Measurements from ENCODE around the gene DOLPP1. TPM values are rescaled to one million over a fixed set of nuclear protein-coding genes. Genes with fewer than 3 reads are reported as not detected.
A peak's percentile ranks its signal among the peaks of the same experiment; 100 is the strongest.

DOLPP1 gene
- total RNA-seq, 1 experiment from 2014 or later, result 13.7 TPM

DNA sequence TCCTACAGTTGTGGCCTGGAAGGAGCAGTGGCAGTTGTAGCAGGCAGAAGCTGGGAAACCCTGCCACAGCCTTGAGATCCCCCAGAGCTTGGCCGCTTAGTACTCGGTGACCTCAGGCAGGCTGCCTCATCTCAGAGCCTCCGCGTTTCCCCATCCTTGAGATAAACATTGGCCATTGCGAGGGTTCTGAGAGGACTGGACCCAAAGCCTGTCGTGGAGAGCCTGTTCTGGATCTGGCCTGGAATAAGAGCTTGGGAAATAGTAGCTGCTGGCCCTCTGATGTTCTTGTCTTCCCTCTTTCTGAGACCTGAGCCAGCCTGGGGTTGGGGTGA is 43.2 kb upstream of the DOLPP1 start:
- intact Hi-C loops (cut with micrococcal nuclease; ENCODE audit: unreplicated experiment), result no loop called here

DNA sequence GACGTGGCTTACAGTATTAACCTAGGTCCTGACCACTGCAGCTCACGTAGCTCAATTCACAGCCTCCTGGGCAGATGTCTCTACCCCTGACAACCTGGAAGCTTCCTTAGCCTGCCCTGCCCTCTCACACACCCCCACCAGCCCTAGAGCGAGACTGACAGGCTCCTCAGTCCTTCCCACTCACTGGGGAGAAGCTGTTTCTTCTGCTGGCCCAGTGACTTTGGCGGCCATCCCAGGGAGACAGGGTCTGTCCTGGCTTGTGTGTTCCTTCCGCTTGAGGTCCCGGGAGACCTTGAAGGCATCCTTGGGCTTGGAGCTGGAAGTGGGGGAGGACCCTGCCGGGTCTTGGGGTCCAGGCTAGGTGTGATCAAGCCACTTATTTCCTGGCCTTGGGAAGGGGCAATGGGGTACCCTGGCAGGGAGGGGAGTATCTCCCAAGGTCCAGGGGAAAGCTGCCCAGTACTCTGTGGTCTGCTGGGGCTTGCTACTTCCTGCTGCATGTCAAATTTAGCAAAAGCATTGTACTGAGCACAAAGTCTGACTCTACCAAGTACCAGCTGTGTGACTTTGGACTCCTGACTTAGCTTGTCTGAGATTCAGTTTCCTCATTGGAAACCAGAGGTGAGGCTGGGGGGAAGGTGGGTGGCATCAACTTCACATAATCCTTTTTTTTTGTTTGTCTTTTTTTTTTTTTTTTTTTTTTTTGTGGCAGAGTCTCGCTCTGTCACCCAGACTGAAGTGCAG is 42.6 kb upstream of the DOLPP1 start:
- TF ChIP-seq, protein P1, sequence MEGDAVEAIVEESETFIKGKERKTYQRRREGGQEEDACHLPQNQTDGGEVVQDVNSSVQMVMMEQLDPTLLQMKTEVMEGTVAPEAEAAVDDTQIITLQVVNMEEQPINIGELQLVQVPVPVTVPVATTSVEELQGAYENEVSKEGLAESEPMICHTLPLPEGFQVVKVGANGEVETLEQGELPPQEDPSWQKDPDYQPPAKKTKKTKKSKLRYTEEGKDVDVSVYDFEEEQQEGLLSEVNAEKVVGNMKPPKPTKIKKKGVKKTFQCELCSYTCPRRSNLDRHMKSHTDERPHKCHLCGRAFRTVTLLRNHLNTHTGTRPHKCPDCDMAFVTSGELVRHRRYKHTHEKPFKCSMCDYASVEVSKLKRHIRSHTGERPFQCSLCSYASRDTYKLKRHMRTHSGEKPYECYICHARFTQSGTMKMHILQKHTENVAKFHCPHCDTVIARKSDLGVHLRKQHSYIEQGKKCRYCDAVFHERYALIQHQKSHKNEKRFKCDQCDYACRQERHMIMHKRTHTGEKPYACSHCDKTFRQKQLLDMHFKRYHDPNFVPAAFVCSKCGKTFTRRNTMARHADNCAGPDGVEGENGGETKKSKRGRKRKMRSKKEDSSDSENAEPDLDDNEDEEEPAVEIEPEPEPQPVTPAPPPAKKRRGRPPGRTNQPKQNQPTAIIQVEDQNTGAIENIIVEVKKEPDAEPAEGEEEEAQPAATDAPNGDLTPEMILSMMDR (IDR thresholded peaks at IDR 0.05), result no peak
- TF ChIP-seq SIN3A (IDR thresholded peaks at IDR 0.05; ENCODE audit: borderline replicate concordance, insufficient read depth, low read depth, low read length) (no peak), TCF7L2 (IDR thresholded peaks at IDR 0.05; ENCODE audit: low read depth, low read length) (no peak), POLR2AphosphoS5 (IDR thresholded peaks at IDR 0.05; ENCODE audit: low read depth, low read length) (no peak)
- TF ChIP-seq, protein P2, sequence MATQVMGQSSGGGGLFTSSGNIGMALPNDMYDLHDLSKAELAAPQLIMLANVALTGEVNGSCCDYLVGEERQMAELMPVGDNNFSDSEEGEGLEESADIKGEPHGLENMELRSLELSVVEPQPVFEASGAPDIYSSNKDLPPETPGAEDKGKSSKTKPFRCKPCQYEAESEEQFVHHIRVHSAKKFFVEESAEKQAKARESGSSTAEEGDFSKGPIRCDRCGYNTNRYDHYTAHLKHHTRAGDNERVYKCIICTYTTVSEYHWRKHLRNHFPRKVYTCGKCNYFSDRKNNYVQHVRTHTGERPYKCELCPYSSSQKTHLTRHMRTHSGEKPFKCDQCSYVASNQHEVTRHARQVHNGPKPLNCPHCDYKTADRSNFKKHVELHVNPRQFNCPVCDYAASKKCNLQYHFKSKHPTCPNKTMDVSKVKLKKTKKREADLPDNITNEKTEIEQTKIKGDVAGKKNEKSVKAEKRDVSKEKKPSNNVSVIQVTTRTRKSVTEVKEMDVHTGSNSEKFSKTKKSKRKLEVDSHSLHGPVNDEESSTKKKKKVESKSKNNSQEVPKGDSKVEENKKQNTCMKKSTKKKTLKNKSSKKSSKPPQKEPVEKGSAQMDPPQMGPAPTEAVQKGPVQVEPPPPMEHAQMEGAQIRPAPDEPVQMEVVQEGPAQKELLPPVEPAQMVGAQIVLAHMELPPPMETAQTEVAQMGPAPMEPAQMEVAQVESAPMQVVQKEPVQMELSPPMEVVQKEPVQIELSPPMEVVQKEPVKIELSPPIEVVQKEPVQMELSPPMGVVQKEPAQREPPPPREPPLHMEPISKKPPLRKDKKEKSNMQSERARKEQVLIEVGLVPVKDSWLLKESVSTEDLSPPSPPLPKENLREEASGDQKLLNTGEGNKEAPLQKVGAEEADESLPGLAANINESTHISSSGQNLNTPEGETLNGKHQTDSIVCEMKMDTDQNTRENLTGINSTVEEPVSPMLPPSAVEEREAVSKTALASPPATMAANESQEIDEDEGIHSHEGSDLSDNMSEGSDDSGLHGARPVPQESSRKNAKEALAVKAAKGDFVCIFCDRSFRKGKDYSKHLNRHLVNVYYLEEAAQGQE (IDR thresholded peaks at IDR 0.05; ENCODE audit: insufficient read depth in 1 of 2, low read depth in 2 of 2, low read length in 1 of 2), result no peak
- Histone ChIP-seq H3K27me3 (ENCODE audit: control insufficient read depth, insufficient read depth, low read length) (no peaks in the 10 kb centered on the region), H3K4me3 (ENCODE audit: low read depth in 2 of 2, low read length in 2 of 2) (peak overlapping the region in 1 of 2 experiments; percentile 63; a peak in 1 of 4 replicates), H3K36me3 (ENCODE audit: control insufficient read depth, insufficient read depth, low read length) (peaks cover 2% of the 10 kb centered on the region; the same call in 1 of the 2 replicates), H3K9me3 (ENCODE audit: control insufficient read depth, insufficient read depth, low read depth, low read length) (no peaks in the 10 kb centered on the region), H3K4me1 (ENCODE audit: control insufficient read depth, insufficient read depth, low read length) (peaks cover 5% of the 10 kb centered on the region), H3K27ac (ENCODE audit: low read length) (no peak overlapping the region)
- DNase-seq (ENCODE audit: low read depth, low spot score) (no peak), ATAC-seq (no peak)
- ChIA-PET CTCF (interaction anchor here (0.7 kb wide), 1 partner anchor 31 kb away, joined by 8 read pairs; no protein-coding TSS in a partner anchor), POLR2A (no interaction called here)
- intact Hi-C loops (cut with micrococcal nuclease; ENCODE audit: unreplicated experiment) (no loop called here), in situ Hi-C loops (cut with HindIII; ENCODE audit: low pct_unique_long_range_greater_than_20kb, low sequenced_read_pairs) (no loop called here)
- no TSS peak for BruUV-seq (replicated peaks)

More for the DNA sequence above, 43.2 kb upstream of the DOLPP1 start:
- Histone ChIP-seq H3K4me1 (ENCODE audit: control insufficient read depth, insufficient read depth, low read length) (peaks cover 5% of the 10 kb centered on the region), H3K36me3 (ENCODE audit: control insufficient read depth, insufficient read depth, low read length) (peaks cover 2% of the 10 kb centered on the region; the same call in 1 of the 2 replicates), H3K4me3 (ENCODE audit: low read depth in 2 of 2, low read length in 2 of 2) (peak overlapping the region; percentile 63 to 89), H3K27me3 (ENCODE audit: control insufficient read depth, insufficient read depth, low read length) (no peaks in the 10 kb centered on the region), H3K27ac (ENCODE audit: low read length) (no peak overlapping the region), H3K9me3 (ENCODE audit: control insufficient read depth, insufficient read depth, low read depth, low read length) (no peaks in the 10 kb centered on the region)
- in situ Hi-C loops (cut with HindIII; ENCODE audit: low pct_unique_long_range_greater_than_20kb, low sequenced_read_pairs), result no loop called here
- DNase-seq (ENCODE audit: low read depth, low spot score) (no peak), ATAC-seq (no peak)
- ChIA-PET CTCF (no interaction called here), POLR2A (no interaction called here)
- BruUV-seq (replicated peaks), result no TSS peak
- TF ChIP-seq, protein P2 (IDR thresholded peaks at IDR 0.05; ENCODE audit: insufficient read depth in 1 of 2, low read depth in 2 of 2, low read length in 1 of 2), result no peak
- TF ChIP-seq TCF7L2 (IDR thresholded peaks at IDR 0.05; ENCODE audit: low read depth, low read length), result no peak
- TF ChIP-seq POLR2AphosphoS5 (IDR thresholded peaks at IDR 0.05; ENCODE audit: low read depth, low read length), result no peak
- TF ChIP-seq SIN3A (IDR thresholded peaks at IDR 0.05; ENCODE audit: borderline replicate concordance, insufficient read depth, low read depth, low read length), result no peak
- TF ChIP-seq, protein P1 (IDR thresholded peaks at IDR 0.05), result no peak

All from Panc1 (cell line).